ENCODE data around the gene APBB2. TPM values are rescaled to one million over a fixed set of nuclear protein-coding genes. Genes with fewer than 3 reads are reported as not detected.

APBB2 gene
- total RNA-seq, 2 experiments from 2014 or later, result 0.22 TPM; not detected in 1

- no peak for TF ChIP-seq CTCF (IDR thresholded peaks at IDR 0.05)
- Histone ChIP-seq H3K4me1 (ENCODE audit: insufficient read depth, low read length) (no peaks in the 10 kb centered on the region), H3K27me3 (ENCODE audit: control insufficient read depth in 1 of 2, insufficient read depth in 2 of 2, low read length in 2 of 2) (no peaks in the 10 kb centered on the region), H3K36me3 (ENCODE audit: insufficient read depth, low read length) (no peaks in the 10 kb centered on the region), H3K4me3 (ENCODE audit: low read length) (no peak overlapping the region), H3K27ac (ENCODE audit: low read depth in 1 of 2, low read length in 2 of 2) (no peak overlapping the region), H3K9me3 (ENCODE audit: control insufficient read depth in 1 of 2, insufficient read depth in 1 of 2, low read length in 2 of 2) (no peaks in the 10 kb centered on the region)
- Mint-ChIP-seq H3K27ac (no peak overlapping the region), H3K36me3 (ENCODE audit: low read depth) (no peaks in the 10 kb centered on the region), H3K27me3 (peaks cover 16% of the 10 kb centered on the region), H3K9me3 (no peaks in the 10 kb centered on the region), H3K4me1 (ENCODE audit: low read depth) (no peaks in the 10 kb centered on the region), H3K4me3 (no peak overlapping the region)
- ATAC-seq (ENCODE audit: poor library complexity), result no peak
- ChIA-PET CTCF (no interaction called here), POLR2A (no interaction called here)
- no peak for DNase-seq
- intact Hi-C loops (cut with DNase I, micrococcal nuclease), result no loop called here
Measured at GRCh38 chr4:41144040-41144379, 70.3 kb downstream of the APBB2 start.

GRCh38 chr4:41143311-41144039 is 70.9 kb downstream of the APBB2 start:
- H3K9me3 ChIP-seq (ENCODE audit: control insufficient read depth in 1 of 2, insufficient read depth in 1 of 2, low read length in 2 of 2), result no peaks in the 10 kb centered on the region
- no peak for TF ChIP-seq CTCF (IDR thresholded peaks at IDR 0.05)
- CTCF ChIA-PET, result no interaction called here
- Mint-ChIP-seq H3K4me1 (ENCODE audit: low read depth) (no peaks in the 10 kb centered on the region), H3K27ac (no peak overlapping the region), H3K4me3 (no peak overlapping the region), H3K27me3 (peaks cover 15% of the 10 kb centered on the region), H3K36me3 (ENCODE audit: low read depth) (no peaks in the 10 kb centered on the region), H3K9me3 (no peaks in the 10 kb centered on the region)
- H3K36me3 ChIP-seq (ENCODE audit: insufficient read depth, low read length), result no peaks in the 10 kb centered on the region
- no peak for ATAC-seq (ENCODE audit: poor library complexity)
- POLR2A ChIA-PET, result no interaction called here
- DNase-seq, result no peak
- H3K27ac ChIP-seq (ENCODE audit: low read depth in 1 of 2, low read length in 2 of 2), result no peak overlapping the region
- no peak overlapping the region for H3K4me3 ChIP-seq (ENCODE audit: low read length)
- H3K27me3 ChIP-seq (ENCODE audit: control insufficient read depth in 1 of 2, insufficient read depth in 2 of 2, low read length in 2 of 2), result no peaks in the 10 kb centered on the region
- H3K4me1 ChIP-seq (ENCODE audit: insufficient read depth, low read length), result no peaks in the 10 kb centered on the region
- intact Hi-C loops (cut with DNase I, micrococcal nuclease), result no loop called here

GRCh38 chr4:41142376-41143310 is 71.7 kb downstream of the APBB2 start:
- DNase-seq (no peak), ATAC-seq (ENCODE audit: poor library complexity) (no peak)
- Mint-ChIP-seq H3K27me3 (peaks cover 10% of the 10 kb centered on the region), H3K4me1 (ENCODE audit: low read depth) (no peaks in the 10 kb centered on the region), H3K27ac (no peak overlapping the region), H3K4me3 (no peak overlapping the region), H3K36me3 (ENCODE audit: low read depth) (no peaks in the 10 kb centered on the region), H3K9me3 (no peaks in the 10 kb centered on the region)
- ChIA-PET CTCF (no interaction called here), POLR2A (no interaction called here)
- TF ChIP-seq CTCF (IDR thresholded peaks at IDR 0.05), result no peak
- Histone ChIP-seq H3K27me3 (ENCODE audit: control insufficient read depth in 1 of 2, insufficient read depth in 2 of 2, low read length in 2 of 2) (no peaks in the 10 kb centered on the region), H3K9me3 (ENCODE audit: control insufficient read depth in 1 of 2, insufficient read depth in 1 of 2, low read length in 2 of 2) (no peaks in the 10 kb centered on the region), H3K27ac (ENCODE audit: low read depth in 1 of 2, low read length in 2 of 2) (no peak overlapping the region), H3K36me3 (ENCODE audit: insufficient read depth, low read length) (no peaks in the 10 kb centered on the region), H3K4me3 (ENCODE audit: low read length) (no peak overlapping the region), H3K4me1 (ENCODE audit: insufficient read depth, low read length) (no peaks in the 10 kb centered on the region)
- intact Hi-C loops (cut with DNase I, micrococcal nuclease), result no loop called here
